HepG2 (cell line): Measurements from ENCODE around the gene NFKB2. TPM values are rescaled to one million over a fixed set of nuclear protein-coding genes. Genes with fewer than 3 reads are reported as not detected.

Source experiments
- ATAC-seq: fragments of 200-7000 bp; cut with Tn5 transposase; 3 replicates; pipeline ENCODE4 v1.9.1; 2020; ENCODE audit warnings: mild to moderate bottlenecking, moderate library complexity
- BruUV-seq: library from RNA; stranded (reverse); fragments of 400-500 nt; replicated peaks from 2 replicates; lab custom pipeline; 2021; lab: Mats Ljungman, UMichigan
- CTCF ChIA-PET: fragments of 300-600 bp; formaldehyde crosslinking; extraction: SDS; loops from one replicate; lab custom pipeline; 2021; ENCODE audit warnings: low total read pairs, inconsistent platforms, low intra/inter-chr PET ratio; lab: Yijun Ruan, JAX
- POLR2A ChIA-PET: fragments of 350-600 bp; sonication (Branson Sonifier 250); formaldehyde crosslinking; loops from one replicate; lab custom pipeline; 2020; ENCODE audit warnings: antibody characterized with exemption, inconsistent platforms; lab: Yijun Ruan, JAX
- DNase-seq: peaks from one replicate; pipeline ENCODE4 v3.0.0-alpha.2; 2015; ENCODE audit warnings: low spot score
- FAIRE-seq: peaks from 3 replicates; lab custom pipeline; 2011; peaks lifted over from hg19 to GRCh38; lab: Jason Lieb, UNC
- H2AFZ ChIP-seq: one replicate; pipeline ENCODE4 v1.6.1; 2011; ENCODE audit warnings: low read length, inconsistent platforms
- H3K27ac ChIP-seq: fragments of 300-600 bp; 3 replicates; pipeline ENCODE4 v1.8.0; 2011; ENCODE audit warnings: mixed run types, mild to moderate bottlenecking, mixed read lengths, low read length, inconsistent platforms; ENCODE audit not compliant: insufficient read depth; ENCODE audit errors: extremely low read length
- H3K27me3 ChIP-seq, 2 experiments: fragments of 200-600 bp in 1 of 2; 2 replicates in 1 of 2; 3 replicates in 1 of 2; pipeline versions ENCODE4 v1.6.0 to v1.8.0; 2011; ENCODE audit warnings: low read length in 2 of 2, mild to moderate bottlenecking in 2 of 2, moderate library complexity in 2 of 2, inconsistent platforms in 1 of 2; ENCODE audit not compliant: insufficient read depth in 2 of 2, control insufficient read depth in 1 of 2
- H3K36me3 ChIP-seq, 2 experiments: fragments of 200-600 bp in 1 of 2; replicated peaks in 1 of 2; 2 replicates in 1 of 2; 3 replicates in 1 of 2; pipeline versions ENCODE4 v1.5.1 to v1.8.0; 2011; ENCODE audit warnings: low read length in 2 of 2, inconsistent platforms in 1 of 2; ENCODE audit not compliant: insufficient read depth in 2 of 2, control insufficient read depth in 1 of 2
- H3K4me1 ChIP-seq: 2 replicates; pipeline ENCODE4 v1.5.1; 2012; ENCODE audit warnings: low read length, inconsistent platforms; ENCODE audit not compliant: insufficient read depth
- H3K4me2 ChIP-seq: 2 replicates; pipeline ENCODE4 v1.6.0; 2011; ENCODE audit warnings: low read depth, low read length, inconsistent platforms
- H3K4me3 ChIP-seq, 3 experiments: fragments of 200-600 bp in 1 of 3; sonication (generic), shearing (Covaris generic) in 1 of 3; replicated peaks in 1 of 3; 2 replicates each; pipeline ENCODE4 v1.5.1; 2011 to 2016; ENCODE audit warnings: low read length in 3 of 3, inconsistent platforms in 2 of 3, low read depth in 2 of 3, mild to moderate bottlenecking in 2 of 3, control low read depth in 1 of 3, mixed read lengths in 1 of 3; ENCODE audit not compliant: insufficient read depth in 1 of 3
- H3K79me2 ChIP-seq: one replicate; pipeline ENCODE4 v1.6.1; 2011; ENCODE audit warnings: low read length, inconsistent platforms; ENCODE audit not compliant: insufficient read depth
- H3K9ac ChIP-seq: 2 replicates; pipeline ENCODE4 v1.6.0; 2011; ENCODE audit warnings: mild to moderate bottlenecking, low read depth, low read length, inconsistent platforms; ENCODE audit not compliant: insufficient read depth
- H3K9me3 ChIP-seq: 2 replicates; pipeline ENCODE4 v1.5.1; 2012; ENCODE audit warnings: mild to moderate bottlenecking, low read length
- H4K20me1 ChIP-seq: 2 replicates; pipeline ENCODE4 v1.6.0; 2011; ENCODE audit warnings: inconsistent platforms, mild to moderate bottlenecking, low read length, moderate library complexity; ENCODE audit not compliant: insufficient read depth
- BCL6 ChIP-seq: IDR thresholded peaks from 2 replicates; pipeline ENCODE4 v1.6.1; 2016; ENCODE audit warnings: missing genetic modification reagents, missing compliant biosample characterization
- CAMTA2 ChIP-seq: sonication (generic); formaldehyde crosslinking; IDR thresholded peaks from 2 replicates; pipeline ENCODE4 v1.4.0; 2020; ENCODE audit warnings: mild to moderate bottlenecking, missing genetic modification reagents, borderline replicate concordance
- CCDC6 ChIP-seq: sonication (generic); formaldehyde crosslinking; IDR thresholded peaks from 2 replicates; pipeline ENCODE4 v1.8.1; 2022; ENCODE audit warnings: mild to moderate bottlenecking, missing genetic modification reagents, moderate library complexity
- ETV5 ChIP-seq: IDR thresholded peaks from 2 replicates; pipeline ENCODE4 v1.6.1; 2018; ENCODE audit warnings: missing biosample characterization, missing genetic modification reagents, inconsistent platforms, borderline replicate concordance
- GATAD1 ChIP-seq: IDR thresholded peaks from 2 replicates; pipeline ENCODE4 v1.6.1; 2016; ENCODE audit warnings: missing genetic modification reagents, missing compliant biosample characterization
- KLF12 ChIP-seq: sonication (generic); formaldehyde crosslinking; IDR thresholded peaks from 2 replicates; pipeline ENCODE4 v1.4.0; 2020; ENCODE audit warnings: missing genetic modification reagents, borderline replicate concordance
- MED13 ChIP-seq: sonication (generic); formaldehyde crosslinking; IDR thresholded peaks from 2 replicates; pipeline ENCODE4 v1.5.0; 2020; ENCODE audit warnings: missing genetic modification reagents
- NRL ChIP-seq: sonication (generic); formaldehyde crosslinking; IDR thresholded peaks from 2 replicates; pipeline ENCODE4 v1.5.0; 2020; ENCODE audit warnings: missing genetic modification reagents, mild to moderate bottlenecking, moderate library complexity, borderline replicate concordance
- RARG ChIP-seq: sonication (generic); formaldehyde crosslinking; IDR thresholded peaks from 2 replicates; pipeline ENCODE4 v1.4.0; 2020; ENCODE audit warnings: low read depth, mild to moderate bottlenecking, missing genetic modification reagents
- REL ChIP-seq: sonication (generic); formaldehyde crosslinking; conservative IDR thresholded peaks from 2 replicates; pipeline ENCODE4 v1.8.0; 2022; ENCODE audit warnings: mild to moderate bottlenecking, missing genetic modification reagents, moderate library complexity
- ZBTB43 ChIP-seq: sonication (generic); formaldehyde crosslinking; conservative IDR thresholded peaks from 2 replicates; pipeline ENCODE4 v1.4.0; 2020; ENCODE audit warnings: missing genetic modification reagents
- ZNF18 ChIP-seq: sonication (generic); formaldehyde crosslinking; IDR thresholded peaks from 2 replicates; pipeline ENCODE4 v1.8.0; 2022; ENCODE audit warnings: mild to moderate bottlenecking, missing genetic modification reagents; ENCODE audit not compliant: insufficient replicate concordance
- ZNF333 ChIP-seq: sonication (generic); formaldehyde crosslinking; IDR thresholded peaks from 2 replicates; pipeline ENCODE4 v1.4.0; 2020; ENCODE audit warnings: mild to moderate bottlenecking, missing genetic modification reagents, borderline replicate concordance
- ZNF513 ChIP-seq: sonication (generic); formaldehyde crosslinking; conservative IDR thresholded peaks from 2 replicates; pipeline ENCODE4 v1.5.0; 2020; ENCODE audit warnings: missing genetic modification reagents
- ZNF557 ChIP-seq: sonication (generic); formaldehyde crosslinking; IDR thresholded peaks from 2 replicates; pipeline ENCODE4 v1.4.0; 2020; ENCODE audit warnings: missing genetic modification reagents
- ZNF558 ChIP-seq: sonication (generic); formaldehyde crosslinking; IDR thresholded peaks from 2 replicates; pipeline ENCODE4 v1.9.0; 2022; ENCODE audit warnings: mild to moderate bottlenecking, missing genetic modification reagents, borderline replicate concordance
- ZNF567 ChIP-seq: sonication (generic); formaldehyde crosslinking; IDR thresholded peaks from 2 replicates; pipeline ENCODE4 v1.8.1; 2023; ENCODE audit warnings: mild to moderate bottlenecking, missing genetic modification reagents, borderline replicate concordance
- ZNF570 ChIP-seq: sonication (generic); formaldehyde crosslinking; IDR thresholded peaks from 2 replicates; pipeline ENCODE4 v1.4.0; 2020; ENCODE audit warnings: mild to moderate bottlenecking, missing genetic modification reagents, borderline replicate concordance
- WGBS: methylation state at CpG from one replicate; pipeline ENCODE4 v1.1.6; 2017; ENCODE audit warnings: low lambda C conversion rate; 5-methylcytosine and 5-hydroxymethylcytosine counted together
- in situ Hi-C: cut with HindIII; loops from 2 replicates; pipeline ENCODE4 v1.10.0; 2017; ENCODE audit warnings: low pct_unique_long_range_greater_than_20kb; ENCODE audit not compliant: extremely low pct_ligation_motif_present
- intact Hi-C: fragments of 100-400 bp; cut with micrococcal nuclease; formaldehyde crosslinking; loops from one replicate; pipeline ENCODE4 v1.10.0; 2022; ENCODE audit not compliant: unreplicated experiment
- polyA plus RNA-seq, 8 experiments: library from polyadenylated mRNA; depleted of rRNA in 3 of 8; stranded (reverse) in 7 of 8; unstranded in 1 of 8; fragments of >200 nt; fragmentation: Illumina TruSeq in 4 of 8; extraction: Trizol in 4 of 8; gene quantifications; 2 replicates each; pipeline versions ENCODE4 v1.2.1 to v1.2.3, GENCODE V29; 2011 to 2016; ENCODE audit warnings: low read depth in 4 of 8, missing spikeins in 1 of 8, mixed read lengths in 1 of 8; ENCODE audit not compliant: insufficient read depth in 1 of 8
- total RNA-seq, 5 experiments: library from RNA; depleted of rRNA; stranded (reverse); fragments of >200 nt; fragmentation: Illumina TruSeq; extraction: Trizol; gene quantifications; 2 replicates each; pipeline ENCODE4 v1.2.3, GENCODE V29; 2016; ENCODE audit warnings: low read depth in 1 of 5
- TF ChIP-seq, protein P1 (sequence below): sonication (generic); formaldehyde crosslinking; IDR thresholded peaks from 2 replicates; pipeline ENCODE4 v1.4.0; 2020; ENCODE audit warnings: mild to moderate bottlenecking, low read depth, missing genetic modification reagents

NFKB2 gene
- total and polyA plus RNA-seq, 2 of the 13 experiments (the other 11 are each of a cell fraction or from before 2014, with no cell fraction given) = 7.7 to 12.5 TPM

DNA sequence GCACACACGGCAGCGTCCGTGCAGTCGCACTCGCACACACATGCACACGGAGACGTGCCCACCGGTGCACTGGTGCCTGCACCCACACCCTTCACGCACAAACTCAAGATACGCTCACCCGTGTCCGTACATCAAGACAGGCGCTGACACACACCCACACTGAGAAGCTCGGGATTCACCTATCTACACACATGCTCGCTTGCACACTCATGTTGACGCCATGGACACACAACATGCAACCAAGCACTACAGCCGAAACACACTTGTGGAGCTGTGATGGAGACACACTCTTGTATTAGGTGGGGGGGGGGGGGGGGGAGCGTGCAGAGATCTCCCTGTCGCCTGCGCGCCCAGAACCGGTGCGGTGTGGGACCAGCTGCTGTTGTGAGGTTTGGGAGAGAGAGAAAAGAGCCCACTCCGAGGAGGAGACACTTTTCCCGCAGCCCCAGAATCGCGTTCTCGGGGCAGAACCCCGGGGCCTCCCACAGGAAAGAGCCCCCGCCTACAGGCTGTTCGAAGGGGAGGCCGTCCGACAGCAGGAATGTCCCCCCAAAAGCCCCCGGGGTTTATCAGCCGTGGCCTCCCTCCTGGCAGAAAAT is 605 bp upstream of the NFKB2 start:
- intact Hi-C loops (loop anchor here (1.0 to 2.0 kb wide), 2 partner anchors 26 to 84 kb away; partner anchors contain the start of gene FBXL15), in situ Hi-C loops (no loop called here)
- H3K27ac ChIP-seq = peak overlapping the region; percentile 66
- no peaks in the 10 kb centered on the region for H4K20me1 ChIP-seq
- FAIRE-seq (no peak), ATAC-seq (peak; percentile 6), DNase-seq (no peak)
- H3K4me2 ChIP-seq = peak overlapping the region; percentile 98
- no peaks in the 10 kb centered on the region for H3K36me3 ChIP-seq
- peaks cover 48% of the 10 kb centered on the region for H3K4me1 ChIP-seq
- H3K9ac ChIP-seq = peak overlapping the region; percentile 68
- TSS peak; percentile 66 for BruUV-seq
- POLR2A ChIA-PET = interaction anchor here (0.9 to 2.3 kb wide), 9 partner anchors 8 to 169 kb away, joined by 3 to 12 read pairs (median 6); partner anchors contain the start of genes CUEDC2, ELOVL3 and FBXL15
- H3K4me3 ChIP-seq = peak overlapping the region; percentile 69 to 82 (median 79)
- CTCF ChIA-PET = interaction anchor here (1.3 to 1.9 kb wide), 3 partner anchors 9 to 84 kb away, joined by 3 to 11 read pairs (median 5); no protein-coding TSS in a partner anchor
- H3K27me3 ChIP-seq = peaks cover 0 to 11% of the 10 kb centered on the region in 2 experiments; a peak in 2 of 5 replicates
- H2AFZ ChIP-seq = no peak overlapping the region
- peaks cover 3% of the 10 kb centered on the region for H3K79me2 ChIP-seq
- under 1% methylated on average over 17 of the region's 35 CpGs for WGBS
- H3K9me3 ChIP-seq = no peaks in the 10 kb centered on the region
- no peak for TF ChIP-seq ZNF557 (CRISPR knock-in tag)
- no peak for TF ChIP-seq REL (CRISPR knock-in tag)
- 0 out of 2 replicates have a peak, but pooled peaks have one; percentile 24 for TF ChIP-seq ZNF567 (CRISPR knock-in tag)
- TF ChIP-seq NRL (CRISPR knock-in tag) = peak; percentile 79
- TF ChIP-seq ETV5 (CRISPR knock-in tag) = no peak
- no peak for TF ChIP-seq ZNF558 (CRISPR knock-in tag)
- no peak for TF ChIP-seq BCL6
- no peak for TF ChIP-seq MED13 (CRISPR knock-in tag)
- no peak for TF ChIP-seq KLF12
- TF ChIP-seq, protein P1, sequence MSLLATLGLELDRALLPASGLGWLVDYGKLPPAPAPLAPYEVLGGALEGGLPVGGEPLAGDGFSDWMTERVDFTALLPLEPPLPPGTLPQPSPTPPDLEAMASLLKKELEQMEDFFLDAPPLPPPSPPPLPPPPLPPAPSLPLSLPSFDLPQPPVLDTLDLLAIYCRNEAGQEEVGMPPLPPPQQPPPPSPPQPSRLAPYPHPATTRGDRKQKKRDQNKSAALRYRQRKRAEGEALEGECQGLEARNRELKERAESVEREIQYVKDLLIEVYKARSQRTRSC (CRISPR knock-in tag) = no peak
- no peak for TF ChIP-seq CCDC6 (CRISPR knock-in tag)
- 0 out of 2 replicates have a peak, but pooled peaks have one; percentile 4 for TF ChIP-seq GATAD1 (CRISPR knock-in tag)
- TF ChIP-seq ZNF570 (CRISPR knock-in tag) = no peak
- no peak for TF ChIP-seq RARG (CRISPR knock-in tag)
- TF ChIP-seq ZBTB43 (CRISPR knock-in tag) = no peak
- peak; percentile 36 for TF ChIP-seq ZNF18 (CRISPR knock-in tag)
- no peak for TF ChIP-seq ZNF513 (CRISPR knock-in tag)
- TF ChIP-seq ZNF333 = peak; percentile 32; the same call in 1 of the 2 replicates
- 0 out of 2 replicates have a peak, but pooled peaks have one; percentile 14 for TF ChIP-seq CAMTA2 (CRISPR knock-in tag)
